ENCODE data around the gene APOBEC3A.
"Not testable (repeated sequence)": the region's sequence is repeated elsewhere in the genome, so short reads cannot be mapped to it uniquely, and the experiment has no call there.

Gene APOBEC3A

DNA sequence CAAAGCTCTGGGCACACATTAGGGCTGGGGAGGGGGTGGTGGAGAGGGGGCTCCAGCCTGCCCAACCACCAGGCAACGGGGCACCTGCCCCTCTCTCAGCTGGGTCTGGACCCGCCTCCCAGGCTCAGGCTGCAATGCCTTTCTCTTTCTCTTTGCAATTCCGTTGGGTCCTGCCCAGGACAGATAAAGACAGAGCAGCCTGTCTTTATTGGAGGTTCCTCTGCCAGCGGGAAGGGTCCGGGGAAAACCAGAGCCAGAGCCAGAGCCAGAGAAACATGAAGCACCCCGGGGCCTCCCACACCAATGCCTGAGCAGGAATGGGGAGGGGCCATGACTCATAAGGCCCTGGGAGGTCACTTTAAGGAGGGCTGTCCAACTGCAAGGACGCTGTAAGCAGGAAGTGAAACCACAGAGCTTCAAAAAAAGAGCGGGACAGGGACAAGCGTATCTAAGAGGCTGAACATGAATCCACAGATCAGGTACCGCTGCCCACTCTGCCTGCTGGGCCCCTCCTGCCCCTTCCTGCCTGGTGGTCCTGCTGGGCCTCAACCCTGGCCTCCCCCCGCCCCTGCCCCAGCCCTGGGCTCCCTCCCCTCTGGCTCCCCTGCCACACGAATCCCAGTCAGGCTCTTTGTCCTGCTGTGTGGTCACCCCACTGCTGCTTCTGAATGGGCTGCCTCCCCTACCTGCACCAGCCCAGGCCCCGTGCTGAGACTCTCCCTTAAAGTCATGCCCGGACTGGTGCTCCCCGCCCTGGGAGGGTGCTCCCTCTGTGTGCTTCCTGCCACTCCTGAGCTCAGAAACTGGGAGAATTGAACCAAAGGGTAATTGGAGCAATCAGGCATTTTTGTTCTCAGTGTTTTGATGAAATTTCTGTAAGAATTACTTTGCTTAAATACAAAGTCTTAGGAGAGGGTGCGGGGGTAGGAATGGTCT lies 24.9 kb downstream of the APOBEC3A start, which contains the start of gene APOBEC3B:
TSS of gene APOBEC3B (plus strand) at position 356 of the 936 bp plus-strand sequence. CDS start at position 463, 107 bp downstream.
- peak; percentile 98 for DNase-seq

DNA sequence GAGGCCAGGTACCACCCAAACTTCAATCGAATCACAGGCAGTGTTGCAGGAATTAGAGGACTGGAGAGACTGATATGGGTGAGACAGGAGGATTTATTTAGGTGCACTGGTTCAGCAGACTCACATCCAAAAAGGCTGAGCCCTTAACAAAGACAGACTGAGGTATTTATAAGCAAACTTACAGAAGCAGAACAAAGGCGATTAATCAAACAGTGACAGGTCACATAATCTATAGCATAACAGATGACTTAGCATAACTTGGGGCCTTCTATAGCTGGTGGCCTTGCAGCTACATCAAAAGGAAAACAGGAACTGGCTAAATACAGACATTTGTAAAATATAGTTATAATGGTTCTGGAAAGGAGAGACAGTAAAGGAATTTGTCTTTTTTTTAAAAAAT lies 26.8 kb downstream of the APOBEC3A start:
- peak; percentile 87 for DNase-seq

DNA sequence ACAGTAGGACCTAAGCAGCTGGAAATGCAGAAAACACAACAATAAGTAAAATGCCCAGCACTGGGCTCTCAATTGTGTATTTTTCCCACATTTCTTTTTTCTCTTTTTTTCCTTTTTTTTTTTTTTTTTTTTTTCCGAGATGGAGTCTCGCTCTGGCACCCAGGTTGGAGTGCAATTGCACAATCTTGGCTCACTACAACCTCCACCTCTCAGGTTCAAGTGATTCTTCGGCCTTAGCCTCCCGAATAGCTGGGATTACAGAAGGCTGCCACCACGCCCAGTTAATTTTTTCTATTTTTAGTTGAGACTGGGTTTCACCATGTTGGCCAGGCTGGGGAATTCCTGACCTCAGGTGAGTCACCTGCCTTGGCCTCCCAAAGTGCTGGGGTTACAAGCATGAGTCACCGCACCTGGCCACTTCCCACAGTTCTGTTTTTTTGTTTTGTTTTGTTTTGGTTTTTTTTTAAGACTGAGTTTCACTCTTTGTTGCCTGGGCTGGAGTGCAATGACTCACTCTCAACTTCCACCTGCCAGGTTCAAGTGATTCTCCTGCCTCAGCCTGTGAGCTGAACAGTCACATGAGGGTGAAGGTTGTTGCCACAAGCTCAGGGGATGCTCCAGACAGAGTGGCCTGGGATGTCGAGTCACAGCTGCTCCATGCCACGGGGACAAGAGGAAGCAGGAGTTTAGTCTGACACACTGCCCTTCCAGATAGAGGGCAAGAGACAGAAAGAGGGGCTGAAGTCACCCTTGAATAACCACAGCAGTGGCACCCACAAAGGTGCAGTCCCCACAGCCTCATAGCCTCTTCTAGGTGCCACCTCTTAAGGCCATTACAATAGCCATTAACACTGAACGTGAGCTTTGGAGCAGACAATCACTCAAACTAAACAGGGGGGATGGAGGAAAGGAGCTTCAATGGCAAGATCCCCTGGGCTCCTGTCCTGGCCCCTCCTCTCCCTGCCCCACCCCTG lies 27.7 kb downstream of the APOBEC3A start:
- not testable (repeated sequence) for DNase-seq

DNA sequence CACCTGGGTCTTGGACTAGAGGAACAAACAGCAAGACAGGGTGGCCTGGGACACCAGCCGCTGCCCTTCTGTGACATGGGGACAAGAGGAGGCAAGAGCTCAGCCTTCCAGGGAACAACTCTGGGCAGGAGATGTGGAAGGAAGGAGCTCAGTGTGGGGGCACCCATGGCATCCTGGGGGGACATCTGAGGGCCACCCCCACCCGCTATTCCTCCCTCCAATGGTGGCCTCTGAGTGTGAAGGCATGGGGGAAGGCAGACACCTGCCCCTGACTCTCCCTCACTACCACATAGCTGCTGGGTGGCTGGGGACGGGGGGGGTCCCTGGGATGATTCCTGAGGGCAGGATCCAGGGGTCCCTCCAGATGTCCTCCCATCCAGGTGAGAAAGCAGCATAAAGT lies 29.2 kb downstream of the APOBEC3A start:
- no peak for DNase-seq

DNA sequence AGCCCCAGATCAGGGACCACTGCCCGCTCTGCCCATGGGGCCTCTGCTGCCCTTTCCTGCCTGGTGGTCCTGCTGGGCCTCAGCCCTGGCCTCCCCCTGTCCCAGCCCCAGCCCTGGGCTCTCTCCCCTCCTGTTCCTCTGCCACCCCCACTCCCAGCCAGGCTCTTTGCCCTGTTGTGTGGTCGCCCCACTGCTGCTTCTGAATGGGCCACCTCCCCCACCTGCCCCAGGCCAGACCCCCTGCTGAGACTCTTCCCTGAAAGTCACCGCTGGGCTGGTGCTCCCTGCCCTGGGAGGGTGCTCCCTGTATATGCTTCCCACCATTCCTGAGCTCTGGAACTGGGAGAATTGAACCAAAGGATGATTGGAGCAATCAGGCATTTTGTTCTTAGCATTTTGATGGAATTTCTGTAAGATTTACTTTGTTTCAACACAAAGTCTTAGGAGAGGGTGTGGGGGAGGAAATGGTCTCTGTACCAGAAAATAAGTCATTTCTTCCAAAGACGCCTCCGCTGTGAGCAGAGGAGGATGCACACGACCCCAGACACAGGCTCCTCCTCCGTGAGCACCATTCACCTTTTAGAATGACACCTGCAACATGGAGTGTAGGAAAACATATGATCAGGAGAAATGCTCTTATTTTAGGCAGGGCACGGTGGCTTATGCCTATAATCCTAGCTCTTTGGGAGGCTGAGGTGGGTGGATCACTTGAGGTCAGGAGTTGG lies 29.9 kb downstream of the APOBEC3A start:
- DNase-seq, result no peak

DNA sequence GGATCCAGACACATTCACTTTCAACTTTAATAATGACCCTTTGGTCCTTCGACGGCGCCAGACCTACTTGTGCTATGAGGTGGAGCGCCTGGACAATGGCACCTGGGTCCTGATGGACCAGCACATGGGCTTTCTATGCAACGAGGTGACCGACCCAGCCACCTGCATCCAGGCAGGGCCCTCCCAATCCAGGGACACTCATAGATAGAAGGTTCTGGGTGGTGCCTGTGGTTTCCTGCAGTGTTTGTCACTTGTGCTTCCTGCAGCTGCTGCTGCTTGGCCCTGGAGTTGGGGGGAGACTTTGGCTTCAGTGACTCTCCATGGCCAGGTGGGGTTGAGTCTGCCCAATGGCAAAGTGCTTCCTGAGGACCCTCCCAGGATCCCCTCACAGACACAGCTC lies 32.1 kb downstream of the APOBEC3A start:
- DNase-seq, result no peak

DNA sequence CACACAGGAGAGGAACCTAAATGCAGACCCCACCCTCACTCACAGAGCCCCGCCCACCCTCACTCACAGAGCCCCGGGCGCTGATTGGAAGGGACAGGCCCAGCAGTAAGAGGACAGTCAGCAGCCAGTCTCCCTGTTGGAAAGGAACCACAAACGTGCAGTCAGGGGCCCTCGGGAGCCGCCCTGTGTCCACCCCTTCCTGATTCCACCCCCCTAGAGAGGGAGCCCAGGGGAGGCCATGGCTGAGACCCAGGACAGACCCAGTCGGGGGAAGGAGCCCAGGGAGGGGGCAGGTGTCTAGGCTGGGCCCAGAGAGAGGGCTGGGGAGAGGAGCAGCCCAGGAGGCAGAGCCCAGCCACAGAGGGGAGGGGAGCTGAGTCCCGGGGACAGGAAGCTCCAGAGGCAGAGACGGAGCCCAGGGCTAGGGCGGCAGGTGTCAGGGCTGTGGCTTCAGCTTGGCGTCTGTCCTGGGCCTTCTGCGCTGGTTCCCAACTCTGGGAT lies 35.5 kb downstream of the APOBEC3A start:
- not testable (repeated sequence) for DNase-seq

DNA sequence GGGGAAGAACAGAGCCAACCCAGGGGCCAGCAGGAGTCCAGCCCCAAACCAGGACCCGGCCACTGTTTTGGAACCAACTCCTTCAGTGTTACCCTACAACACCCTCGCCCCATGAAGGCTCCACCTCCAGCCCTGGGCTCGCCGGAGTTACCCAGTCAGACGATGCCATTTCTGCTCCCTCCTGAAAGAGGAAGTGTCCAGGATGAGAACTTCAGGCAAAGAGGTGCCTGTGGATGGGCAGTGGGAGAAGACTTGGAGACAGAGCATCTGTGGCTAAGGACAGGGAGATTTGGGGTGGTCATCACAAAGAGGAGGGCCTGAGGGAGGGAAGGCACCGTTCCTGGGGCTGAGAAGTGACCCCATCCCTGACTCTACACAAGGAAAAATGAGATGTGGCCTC lies 38.7 kb downstream of the APOBEC3A start:
- no peak for DNase-seq

DNA sequence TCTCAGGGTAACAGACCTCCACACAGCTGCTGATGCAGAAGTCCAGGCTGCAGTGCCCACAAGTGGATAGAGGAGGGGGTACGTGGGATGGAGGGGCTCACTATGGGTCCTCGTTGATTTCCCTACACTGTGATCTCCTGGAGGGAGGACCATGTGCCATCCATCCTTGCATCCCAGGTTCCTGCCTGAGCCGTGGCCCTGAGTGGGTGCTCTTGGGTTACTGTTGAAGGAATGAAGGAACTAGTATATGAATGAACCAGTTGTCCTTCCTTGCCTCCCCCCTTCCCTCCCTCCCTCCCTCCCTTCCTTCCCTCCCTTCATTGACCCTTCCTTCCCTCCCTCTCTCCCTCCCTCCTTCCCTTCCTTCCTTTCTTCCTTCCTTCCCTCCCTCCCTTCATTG lies 40.1 kb downstream of the APOBEC3A start:
- DNase-seq, result no peak

DNA sequence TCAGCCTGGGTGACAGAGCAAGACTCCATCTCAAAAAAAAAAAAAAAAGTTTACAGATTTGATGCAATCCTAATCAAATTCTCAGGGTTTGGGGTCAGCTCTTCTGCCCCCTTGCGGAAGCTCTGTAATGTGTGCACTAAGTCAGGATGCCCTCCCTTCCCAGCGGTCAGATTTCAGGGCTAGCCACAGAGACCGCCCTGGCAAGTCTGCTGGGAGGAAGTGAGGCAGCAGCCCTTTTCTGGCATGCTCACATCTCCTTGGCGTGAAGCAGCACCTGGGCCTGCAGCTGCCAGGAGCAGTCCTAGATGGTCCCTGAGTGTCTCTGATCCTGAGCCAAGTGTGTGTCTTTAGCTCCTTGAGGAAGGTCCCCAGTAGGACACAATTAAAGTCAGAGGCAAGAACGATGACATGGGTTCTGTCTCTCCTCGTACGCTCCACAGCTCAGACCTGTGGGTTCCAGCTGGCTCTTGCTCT lies 45.8 kb downstream of the APOBEC3A start:
- peak; percentile 95 for DNase-seq

DNA sequence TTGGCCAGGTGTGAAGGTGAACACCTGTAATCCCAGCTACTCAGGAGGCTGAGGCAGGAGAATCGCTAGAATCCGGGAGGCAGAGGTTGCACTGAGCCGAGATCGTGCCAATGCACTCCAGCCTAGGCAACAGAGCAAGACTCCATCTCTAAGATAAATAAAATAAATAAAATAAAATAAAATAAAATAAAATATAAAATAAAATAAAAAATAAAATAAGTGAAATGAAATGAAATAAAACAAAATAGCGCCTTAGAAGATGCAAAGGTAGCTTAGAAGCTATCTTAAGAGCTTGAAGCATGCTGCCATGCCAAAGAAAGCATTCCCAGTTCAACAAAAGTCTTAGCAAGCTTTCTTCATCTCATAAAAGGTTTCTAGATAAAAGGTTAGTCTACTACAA lies 49.8 kb downstream of the APOBEC3A start:
- DNase-seq, result no peak

DNA sequence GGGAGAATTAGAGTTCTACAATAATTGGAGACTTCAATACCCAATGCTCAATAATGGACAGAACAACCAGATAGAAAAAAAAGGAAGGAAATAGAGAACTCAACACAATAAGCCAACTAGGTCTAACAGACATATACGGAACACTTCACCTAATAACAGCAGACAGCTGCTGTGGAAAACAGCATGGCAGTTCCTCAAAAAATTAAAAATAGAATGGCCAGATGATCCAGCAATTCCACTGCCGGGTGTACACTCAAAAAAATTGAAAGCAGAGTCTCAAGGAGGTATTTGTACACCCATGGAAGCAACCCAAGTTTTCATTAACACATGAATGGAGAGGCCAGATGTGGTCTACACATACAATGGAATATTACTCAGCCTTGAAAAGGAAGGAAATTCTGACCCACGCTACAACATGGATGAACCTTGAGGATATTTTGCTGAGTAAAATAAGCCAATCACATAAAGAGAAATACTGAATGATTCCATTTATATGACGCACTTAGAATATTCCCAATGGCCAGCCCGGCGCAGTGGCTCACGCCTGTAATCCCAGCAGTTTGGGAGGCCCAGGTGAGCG lies 51.0 kb downstream of the APOBEC3A start:
- DNase-seq, result not testable (repeated sequence)

DNA sequence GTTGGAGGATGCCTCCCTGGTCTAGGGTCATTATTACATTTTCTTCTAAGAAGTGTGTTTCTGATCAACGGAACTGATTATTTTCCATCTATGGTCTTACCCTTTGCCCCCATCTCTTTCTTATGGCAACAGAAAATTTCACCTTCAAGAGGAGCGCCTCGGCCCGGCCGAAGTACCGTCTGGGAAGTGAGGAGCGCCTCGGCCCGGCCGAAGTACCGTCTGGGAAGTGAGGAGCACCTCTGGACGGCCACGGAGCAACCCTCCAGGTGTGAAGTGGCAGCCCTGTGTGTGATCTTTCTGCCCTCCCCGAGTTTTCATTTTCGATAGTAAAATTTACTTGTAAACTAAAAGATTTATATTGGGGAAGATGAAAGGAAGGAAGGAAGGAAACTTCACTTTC lies 53.5 kb downstream of the APOBEC3A start:
- DNase-seq, result no peak

Data from OCI-M1 (cell line).